Lung (tissue), 12 donors: ENCODE measurements around the gene TEDC1. TPM values are rescaled to one million over a fixed set of nuclear protein-coding genes. Genes with fewer than 3 reads are reported as not detected.

ENCODE experiments used
- ATAC-seq: fragments of 200-7000 bp; cut with Tn5 transposase; one replicate; pipeline ENCODE4 v1.9.1; 2020; ENCODE audit warnings: moderate number of reproducible peaks; ENCODE audit not compliant: insufficient read depth, low FRiP score
- DNase-seq, 3 donors: peaks; one replicate each; pipeline ENCODE4 v3.0.0-alpha.2; 2013 to 2017
- H3K27ac ChIP-seq, 2 donors: one replicate each; pipeline ENCODE4 v1.5.1; 2013; ENCODE audit warnings: mild to moderate bottlenecking in 2 of 2, moderate library complexity in 2 of 2, control low read depth in 1 of 2, inconsistent platforms in 1 of 2, low read depth in 1 of 2, low read length in 1 of 2
- H3K27me3 ChIP-seq, 3 donors: one replicate each; pipeline ENCODE4 v1.5.1; 2013; ENCODE audit warnings: low read length in 2 of 3; ENCODE audit not compliant: control insufficient read depth in 3 of 3, insufficient read depth in 3 of 3
- H3K36me3 ChIP-seq, 4 donors: one replicate each; pipeline ENCODE4 v1.5.1; 2013; ENCODE audit warnings: low read length in 4 of 4, mild to moderate bottlenecking in 1 of 4, moderate library complexity in 1 of 4; ENCODE audit not compliant: control insufficient read depth in 4 of 4, insufficient read depth in 4 of 4
- H3K4me1 ChIP-seq, 5 donors: one replicate each; pipeline ENCODE4 v1.5.1; 2013; ENCODE audit warnings: low read length in 5 of 5, mild to moderate bottlenecking in 2 of 5, moderate library complexity in 1 of 5; ENCODE audit not compliant: control insufficient read depth in 5 of 5, insufficient read depth in 5 of 5
- H3K4me3 ChIP-seq: one replicate; pipeline ENCODE4 v1.5.1; 2013; ENCODE audit warnings: mild to moderate bottlenecking, control low read depth, moderate library complexity
- H3K9ac ChIP-seq, 2 donors: one replicate each; pipeline ENCODE4 v1.5.1; 2013; ENCODE audit warnings: low read length in 2 of 2, control low read depth in 1 of 2; ENCODE audit not compliant: insufficient read depth in 1 of 2
- H3K9me3 ChIP-seq, 4 donors: one replicate each; pipeline ENCODE4 v1.5.1; 2013; ENCODE audit warnings: low read length in 3 of 4, mild to moderate bottlenecking in 1 of 4, moderate library complexity in 1 of 4; ENCODE audit not compliant: control insufficient read depth in 4 of 4, insufficient read depth in 3 of 4
- WGBS, 2 donors: extraction: QIAGEN DNeasy Blood & Tissue Kit; methylation state at CpG; one replicate each; pipeline ENCODE4 v1.1.7; 2013; 5-methylcytosine and 5-hydroxymethylcytosine counted together
- polyA plus RNA-seq, 2 donors: library from polyadenylated mRNA; stranded (reverse); fragments of 200-250 nt; gene quantifications; one replicate each; pipeline ENCODE4 v1.2.1, GENCODE V29; 2013
- total RNA-seq, 2 donors: library from RNA; depleted of rRNA in 1 of 2; stranded (reverse); fragments of >200 nt in 1 of 2; gene quantifications; one replicate each; pipeline ENCODE4 v1.2.1, GENCODE V29; 2014 to 2021
- TF ChIP-seq, protein P1 (sequence below): IDR thresholded peaks from 2 replicates; pipeline ENCODE4 v1.5.1; 2012; ENCODE audit warnings: mild to moderate bottlenecking; ENCODE audit errors: control extremely low read depth, extremely low read depth
- donor health status: control.
- donor health status: control.
- donor health status: Bipolar disorder and iron deficiency.
- donor health status: healthy.
- donor health status: DM: yes; HTN: yes; CAD: no.

Gene TEDC1
- total and polyA plus RNA-seq, 4 donors: 5.8 to 20.8 (median 14.4) TPM

GRCh38 chr14:105449276-105450122 is 41.5 kb upstream of the TEDC1 start:
- no peak overlapping the region for H3K9ac ChIP-seq
- 90 to 93% methylated on average over 43 to 47 of the region's 47 CpGs for WGBS, 2 donors
- H3K27ac ChIP-seq: no peak overlapping the region
- H3K27me3 ChIP-seq: no peaks in the 10 kb centered on the region
- TF ChIP-seq, protein P1, sequence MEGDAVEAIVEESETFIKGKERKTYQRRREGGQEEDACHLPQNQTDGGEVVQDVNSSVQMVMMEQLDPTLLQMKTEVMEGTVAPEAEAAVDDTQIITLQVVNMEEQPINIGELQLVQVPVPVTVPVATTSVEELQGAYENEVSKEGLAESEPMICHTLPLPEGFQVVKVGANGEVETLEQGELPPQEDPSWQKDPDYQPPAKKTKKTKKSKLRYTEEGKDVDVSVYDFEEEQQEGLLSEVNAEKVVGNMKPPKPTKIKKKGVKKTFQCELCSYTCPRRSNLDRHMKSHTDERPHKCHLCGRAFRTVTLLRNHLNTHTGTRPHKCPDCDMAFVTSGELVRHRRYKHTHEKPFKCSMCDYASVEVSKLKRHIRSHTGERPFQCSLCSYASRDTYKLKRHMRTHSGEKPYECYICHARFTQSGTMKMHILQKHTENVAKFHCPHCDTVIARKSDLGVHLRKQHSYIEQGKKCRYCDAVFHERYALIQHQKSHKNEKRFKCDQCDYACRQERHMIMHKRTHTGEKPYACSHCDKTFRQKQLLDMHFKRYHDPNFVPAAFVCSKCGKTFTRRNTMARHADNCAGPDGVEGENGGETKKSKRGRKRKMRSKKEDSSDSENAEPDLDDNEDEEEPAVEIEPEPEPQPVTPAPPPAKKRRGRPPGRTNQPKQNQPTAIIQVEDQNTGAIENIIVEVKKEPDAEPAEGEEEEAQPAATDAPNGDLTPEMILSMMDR: no peak
- H3K4me1 ChIP-seq: peaks cover 0 to 4% (median 0%) of the 10 kb centered on the region in 5 donors
- DNase-seq: no peak
- no peak overlapping the region for H3K4me3 ChIP-seq
- H3K9me3 ChIP-seq: no peaks in the 10 kb centered on the region
- no peak for ATAC-seq
- peaks cover 2 to 24% (median 11%) of the 10 kb centered on the region in 4 donors for H3K36me3 ChIP-seq

- no peak overlapping the region for H3K27ac ChIP-seq
- DNase-seq: no peak
Measured at GRCh38 chr14:105450123-105450505, 40.9 kb upstream of the TEDC1 start.

GRCh38 chr14:105450864-105451720 is 40.0 kb upstream of the TEDC1 start:
- Histone ChIP-seq H3K9ac (no peak overlapping the region), H3K4me1 (peaks cover 0 to 4% (median 0%) of the 10 kb centered on the region in 5 donors), H3K9me3 (no peaks in the 10 kb centered on the region), H3K27ac (no peak overlapping the region), H3K27me3 (no peaks in the 10 kb centered on the region), H3K4me3 (no peak overlapping the region), H3K36me3 (peaks cover 2 to 35% (median 11%) of the 10 kb centered on the region in 4 donors)
- TF ChIP-seq, protein P1: no peak
- ATAC-seq (no peak), DNase-seq (no peak)
- 92 to 94% methylated on average over 29 of the region's 29 CpGs for WGBS, 2 donors

More at GRCh38 chr14:105450123-105450505, 40.9 kb upstream of the TEDC1 start:
- no peak overlapping the region for H3K4me3 ChIP-seq
- H3K36me3 ChIP-seq: peaks cover 2 to 26% (median 11%) of the 10 kb centered on the region in 4 donors
- no peaks in the 10 kb centered on the region for H3K27me3 ChIP-seq
- no peaks in the 10 kb centered on the region for H3K9me3 ChIP-seq
- 88 to 91% methylated on average over 21 to 22 of the region's 22 CpGs for WGBS, 2 donors
- H3K4me1 ChIP-seq: peaks cover 0 to 4% (median 0%) of the 10 kb centered on the region in 5 donors
- no peak for ATAC-seq
- no peak overlapping the region for H3K9ac ChIP-seq
- TF ChIP-seq, protein P1: no peak
